Mammary epithelial cell (primary cell): Measurements from ENCODE around the gene TMEM150A.

Experiments
- CTCF ChIP-seq, 2 donors: IDR thresholded peaks in 1 of 2; conservative IDR thresholded peaks in 1 of 2; 2 replicates each; pipeline ENCODE4 v1.5.1; 2011 to 2012; ENCODE audit warnings: inconsistent platforms in 2 of 2, low read length in 2 of 2, mild to moderate bottlenecking in 2 of 2, control low read depth in 1 of 2, low read depth in 1 of 2; ENCODE audit not compliant: insufficient read depth in 1 of 2; ENCODE audit errors: extremely low read depth in 1 of 2
- EZH2 ChIP-seq: IDR thresholded peaks from 2 replicates; pipeline ENCODE4 v1.6.1; 2012; ENCODE audit warnings: low read length, inconsistent platforms, borderline replicate concordance

DNA sequence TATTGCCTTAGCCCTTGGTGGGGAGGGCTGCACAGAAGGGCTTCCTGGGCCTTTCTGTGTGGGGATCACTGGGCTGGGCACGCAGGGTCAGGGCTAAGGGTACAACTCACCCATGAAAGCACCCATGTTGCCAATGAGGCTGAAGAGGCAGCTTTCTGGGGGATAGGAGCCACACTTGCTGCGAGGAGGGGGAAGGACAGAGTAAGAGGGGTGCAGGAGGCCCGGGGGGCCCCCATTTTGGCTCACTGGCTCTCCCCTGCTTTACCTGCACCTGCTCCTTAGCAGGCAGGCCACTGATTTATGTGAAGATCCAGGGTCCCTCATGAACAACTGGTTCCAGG lies 2.3 kb downstream of the TMEM150A start:
- TF ChIP-seq EZH2 (no peak), CTCF (conservative IDR thresholded peaks at IDR 0.05 in 1 of 2, IDR thresholded peaks at IDR 0.05 in 1 of 2; ENCODE audit: extremely low read depth in 1 of 2, insufficient read depth in 1 of 2, low read depth in 1 of 2, low read length in 2 of 2) (no peak)
